CD4-positive, alpha-beta T cell treated with Interferon alpha-2 for 1 hour (primary cell): ENCODE data around the gene PAQR7.

Experiments
- DNase-seq, 2 donors: peaks; one replicate each; pipeline ENCODE4 v3.0.0-alpha.2; 2020 to 2022

The PAQR7 gene

DNA sequence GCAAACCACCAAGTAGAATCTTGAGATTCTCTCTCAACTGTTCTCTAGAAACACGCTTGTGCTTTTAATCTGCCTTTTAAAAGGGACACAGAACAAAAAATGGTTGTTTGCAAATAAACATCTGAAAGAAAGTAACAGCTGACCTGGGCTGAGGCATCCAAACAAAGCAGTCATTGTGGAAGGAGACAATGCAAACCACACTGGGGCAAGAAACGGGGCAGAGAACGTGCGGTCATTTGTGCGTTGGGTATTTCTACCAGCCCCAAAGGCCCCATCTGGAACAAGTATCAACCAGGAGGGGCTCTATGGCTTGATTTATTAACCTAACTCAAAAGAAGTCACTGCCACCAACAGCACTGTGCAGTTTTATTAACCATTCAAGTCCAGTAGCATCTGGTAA is 24.7 kb upstream of the PAQR7 start:
- DNase-seq, result no peak

DNA sequence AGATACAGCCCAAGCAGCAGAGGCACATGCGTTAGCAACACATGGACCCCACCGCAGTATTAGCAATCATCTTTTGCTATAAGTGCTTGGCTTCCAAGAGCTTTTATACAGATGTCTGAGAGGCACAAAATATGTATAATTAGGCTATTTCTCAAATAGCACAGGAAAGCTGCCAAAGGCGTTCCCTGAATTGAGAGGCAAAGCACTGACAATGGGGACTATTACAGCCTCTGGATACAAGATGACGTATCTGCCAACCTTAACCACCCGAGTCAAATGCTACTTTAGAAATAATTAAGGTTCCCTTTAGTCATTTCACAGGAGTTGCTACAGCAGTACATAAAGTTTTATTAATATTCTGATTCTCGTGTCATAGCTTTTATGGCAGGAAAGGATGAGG is 24.3 kb upstream of the PAQR7 start:
- no peak for DNase-seq

DNA sequence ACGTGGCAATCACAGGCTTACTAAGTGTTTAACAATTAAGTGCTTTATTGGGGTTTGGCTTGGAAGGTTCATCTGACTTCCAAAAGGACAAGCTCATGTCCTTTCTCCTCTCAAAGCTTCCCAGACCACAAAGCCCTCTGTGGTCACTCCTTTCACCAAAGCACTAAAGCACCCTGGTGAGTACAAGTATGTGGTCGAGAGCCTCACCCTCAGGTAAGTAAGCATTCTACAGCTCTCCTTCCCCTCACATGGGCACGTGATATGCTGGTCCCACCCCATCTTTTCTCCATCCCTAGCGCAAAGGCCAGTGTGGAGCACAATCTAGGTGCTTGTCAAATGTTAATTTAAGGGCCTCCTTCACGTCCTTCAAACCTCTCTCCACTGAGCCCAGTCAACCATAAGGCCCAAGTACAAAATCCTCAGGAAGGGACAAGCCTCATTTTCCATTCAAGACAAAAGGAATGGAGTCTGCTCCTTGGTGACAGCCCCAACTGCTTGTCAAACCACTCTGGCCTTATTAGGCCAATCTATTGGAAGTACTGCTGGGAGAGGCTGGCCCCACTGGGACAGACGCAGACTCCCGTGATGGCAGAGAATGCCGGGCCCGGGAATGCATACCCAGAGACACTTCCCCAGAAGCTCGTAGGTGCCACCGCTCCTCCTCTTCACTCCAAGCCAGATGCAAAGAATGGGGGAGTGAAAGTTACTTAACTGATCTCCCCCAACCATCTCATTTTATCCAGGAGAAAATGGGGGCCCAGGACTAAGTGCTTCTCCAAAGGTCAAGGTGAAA is 22.9 kb upstream of the PAQR7 start:
- no peak for DNase-seq

DNA sequence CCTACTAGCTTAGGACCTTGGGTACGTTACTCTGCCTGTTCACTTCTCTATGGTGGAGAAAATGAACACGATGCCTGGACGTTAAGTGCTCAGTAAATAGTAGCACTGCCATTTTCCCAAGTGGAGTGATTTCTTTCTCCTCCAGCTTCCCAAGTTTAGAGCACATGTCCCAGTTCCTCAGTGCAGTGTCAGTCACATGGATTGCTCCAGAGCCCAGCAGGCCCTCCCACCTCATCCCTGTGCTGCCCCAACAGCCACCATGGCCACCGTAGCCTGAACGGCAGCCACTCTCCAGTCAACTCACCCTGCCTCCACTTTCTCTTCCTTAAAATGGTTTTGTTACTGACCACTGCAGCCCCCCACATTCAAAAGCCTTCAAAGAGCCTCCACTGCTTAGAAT is 22.2 kb upstream of the PAQR7 start:
- no peak for DNase-seq

DNA sequence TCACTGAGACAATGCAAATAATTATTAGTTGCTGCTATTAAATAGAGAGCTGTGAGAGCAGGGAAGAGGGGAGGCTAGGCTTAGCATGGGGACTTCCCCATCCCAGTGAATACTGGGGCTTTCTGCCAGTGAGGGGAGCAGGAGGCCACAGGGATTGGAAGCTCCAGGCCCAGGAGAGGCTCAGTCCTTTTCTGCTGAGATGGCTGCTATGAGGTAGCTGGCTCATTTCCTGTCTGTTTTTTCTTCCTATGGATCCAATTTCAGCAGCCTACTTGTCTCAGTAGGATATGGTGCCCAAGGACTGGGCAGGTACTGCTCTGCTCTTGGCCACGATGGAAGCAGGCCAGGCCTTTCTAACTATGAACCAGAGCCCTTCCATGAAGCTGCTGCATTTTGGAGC is 20.8 kb upstream of the PAQR7 start:
- DNase-seq, result no peak

GRCh38 chr1:25895365-25895990 is 20.0 kb upstream of the PAQR7 start:
- peak; percentile 91 to 94 for DNase-seq

DNA sequence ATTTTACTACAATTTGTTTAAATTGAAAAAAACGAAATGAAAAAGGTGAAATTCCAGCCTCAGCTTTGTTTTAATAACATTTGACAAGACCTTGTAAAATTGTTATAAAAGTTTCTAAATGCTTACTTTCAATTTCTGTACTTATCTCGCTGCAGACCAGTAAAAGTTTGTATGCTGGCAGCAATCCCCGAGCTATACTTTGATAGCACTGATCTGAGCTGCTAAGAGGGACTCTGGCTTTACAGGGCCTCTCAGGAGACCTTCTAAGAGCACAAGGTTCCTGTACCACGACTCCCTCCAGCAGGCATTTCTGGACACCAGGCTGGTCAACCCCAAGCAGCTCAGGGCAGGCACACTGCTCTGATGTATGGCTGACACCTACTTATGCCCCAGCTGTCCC is 17.6 kb upstream of the PAQR7 start:
- no peak for DNase-seq

GRCh38 chr1:25891606-25892005 is 16.1 kb upstream of the PAQR7 start:
- DNase-seq, result no peak

- DNase-seq, result no peak
Observed at GRCh38 chr1:25890239-25891034, 14.9 kb upstream of the PAQR7 start.

- no peak for DNase-seq
Observed at GRCh38 chr1:25889470-25889869, 14.0 kb upstream of the PAQR7 start.

DNA sequence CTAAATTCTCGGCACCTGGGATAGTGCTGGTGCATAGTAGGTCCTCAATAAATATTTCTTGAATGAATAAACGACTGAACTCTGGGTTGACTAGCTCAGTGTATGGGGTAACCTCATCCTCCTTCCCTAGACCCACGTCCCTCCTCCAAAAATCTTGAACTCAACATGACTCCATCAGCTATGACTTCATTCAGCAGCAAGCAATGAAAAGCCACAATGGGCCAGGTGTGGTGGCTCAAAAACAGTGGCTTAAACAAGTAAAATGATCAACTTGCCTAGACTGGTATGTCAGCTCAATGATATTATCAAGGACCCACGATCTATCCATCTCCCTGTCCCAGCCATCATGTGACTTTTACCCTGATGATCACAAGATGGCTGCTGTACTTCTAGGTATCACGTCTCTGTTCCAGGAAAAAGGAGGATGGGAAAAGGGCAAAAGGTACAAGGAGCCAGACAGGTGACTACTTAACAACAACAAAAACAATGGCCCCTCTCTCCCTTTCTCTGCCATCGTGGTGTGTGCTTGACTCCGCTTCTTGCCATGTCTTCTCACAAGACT is 13.0 kb upstream of the PAQR7 start:
- no peak for DNase-seq

- no peak for DNase-seq
Observed at GRCh38 chr1:25885602-25886001, 10.1 kb upstream of the PAQR7 start.

DNA sequence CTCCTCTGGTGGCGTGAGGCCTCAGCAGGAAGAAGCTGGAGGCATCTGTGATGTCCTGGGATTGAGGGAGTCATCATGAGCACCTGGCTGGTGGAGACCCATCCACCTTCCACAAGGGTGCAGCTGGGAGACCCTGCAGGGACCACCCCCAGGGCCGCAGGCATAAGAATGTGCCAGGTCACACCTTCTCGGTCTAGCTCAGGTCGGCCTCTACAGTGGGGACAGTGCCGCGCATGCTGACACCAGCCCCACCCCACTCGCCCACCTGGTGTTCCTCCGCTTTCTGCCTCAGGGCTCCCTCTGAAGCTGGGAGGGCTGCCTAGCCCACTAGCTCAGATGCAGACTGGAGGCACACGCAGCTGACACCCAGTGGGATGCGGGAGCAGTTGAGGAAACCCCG is 5.8 kb upstream of the PAQR7 start:
- DNase-seq, result no peak

GRCh38 chr1:25880518-25880917 is 5.0 kb upstream of the PAQR7 start:
- no peak for DNase-seq

- DNase-seq, result no peak
Observed at GRCh38 chr1:25879675-25880074, 4.2 kb upstream of the PAQR7 start.

- no peak for DNase-seq
Observed at GRCh38 chr1:25878690-25879089, 3.2 kb upstream of the PAQR7 start.

DNA sequence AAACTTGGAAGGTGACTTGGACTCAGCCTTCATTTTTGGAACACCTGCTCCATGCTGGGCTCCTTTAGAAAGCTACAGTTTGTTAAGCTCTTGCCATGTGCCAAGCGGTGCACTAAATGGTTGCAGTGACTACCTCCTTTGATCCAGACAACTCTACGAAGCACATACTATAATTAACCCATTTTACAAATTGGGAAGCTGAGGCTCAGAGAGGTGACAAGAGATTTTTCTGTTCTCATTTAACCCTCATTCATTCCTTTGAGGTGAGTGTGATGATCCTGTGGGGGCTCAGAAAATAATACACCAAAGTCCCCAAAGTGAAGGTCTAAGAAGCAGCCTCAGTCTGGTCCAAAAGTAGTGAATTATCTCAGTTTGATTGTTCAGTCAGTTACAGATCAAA is 1.6 kb upstream of the PAQR7 start:
- no peak for DNase-seq

GRCh38 chr1:25876693-25877077 is 1.2 kb upstream of the PAQR7 start:
- no peak for DNase-seq

- no peak for DNase-seq
Observed at GRCh38 chr1:25875856-25876692, 566 bp upstream of the PAQR7 start.

DNA sequence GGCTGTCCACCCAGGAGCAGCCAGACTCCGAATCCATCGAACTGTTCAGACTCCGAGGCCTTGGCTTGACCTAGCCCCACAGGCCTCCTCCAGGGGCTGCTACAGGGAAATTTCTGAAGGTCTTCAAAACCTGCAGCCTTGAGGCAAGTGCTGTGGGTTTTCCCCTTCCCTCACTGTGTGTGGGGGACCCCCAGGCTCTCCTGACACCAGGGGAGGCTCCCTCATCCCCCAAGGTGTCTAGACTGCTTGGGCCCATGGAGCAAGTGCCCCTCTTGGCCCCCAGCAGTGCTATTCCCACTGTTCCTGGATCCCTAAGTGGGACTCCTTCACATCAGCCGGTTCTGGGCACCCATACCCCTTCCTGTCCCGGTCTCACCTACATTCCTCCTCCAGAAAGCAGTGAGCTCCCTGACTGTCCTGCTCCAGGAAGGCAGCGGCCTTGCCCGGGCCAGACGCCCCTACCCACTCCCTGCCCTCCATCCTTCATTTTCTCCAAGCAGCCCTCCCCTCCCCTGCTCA is 814 bp downstream of the PAQR7 start:
- no peak for DNase-seq

DNA sequence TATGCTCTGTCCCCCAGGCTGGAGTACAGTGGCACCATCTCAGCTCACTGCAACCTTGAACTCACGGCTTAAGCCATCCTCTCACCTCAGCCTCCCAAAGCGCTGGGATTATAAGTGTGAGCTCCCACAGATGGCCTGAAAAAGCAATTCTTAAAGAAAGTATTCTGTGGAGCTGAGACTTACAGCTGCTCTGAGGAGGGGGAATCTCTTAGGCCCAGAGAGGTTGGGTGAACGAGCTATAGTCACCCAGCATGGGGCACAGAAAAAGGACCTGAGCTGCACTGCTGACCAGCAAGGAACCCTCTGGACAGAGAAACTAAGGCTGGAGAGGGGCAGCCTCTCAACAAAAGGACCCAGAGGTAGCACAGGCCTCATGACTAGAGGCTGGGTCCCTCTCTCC is 1.3 kb downstream of the PAQR7 start:
- DNase-seq, result no peak

DNA sequence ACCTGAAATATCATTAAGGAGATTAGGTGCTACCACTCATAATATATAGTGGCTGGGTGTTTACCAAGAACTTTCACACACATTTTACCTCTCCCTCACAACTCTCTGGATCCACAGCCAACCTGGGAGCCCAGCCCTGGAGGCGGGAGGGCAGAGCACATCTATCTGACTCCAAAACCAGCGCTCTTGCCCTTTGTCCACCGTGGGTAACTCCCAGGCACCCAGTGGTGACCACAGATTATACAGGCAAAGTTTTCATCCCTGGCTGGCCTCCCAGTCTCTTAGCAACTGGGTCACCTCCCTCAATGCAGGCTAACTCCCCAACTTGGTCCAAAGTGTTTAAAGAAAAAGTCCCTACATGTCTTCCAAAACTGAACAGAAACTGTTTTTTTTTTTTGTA is 2.4 kb downstream of the PAQR7 start:
- DNase-seq, result no peak

- no peak for DNase-seq
Observed at GRCh38 chr1:25872713-25873112, 2.8 kb downstream of the PAQR7 start.
